GDM1 (cell line): Measurements from ENCODE around the gene NLN.
"Not testable (repeated sequence)": the region's sequence is repeated elsewhere in the genome, so short reads cannot be mapped to it uniquely, and the experiment has no call there.

Experiments used
- DNase-seq: peaks from one replicate; lab custom pipeline; 2025; lab: John Stamatoyannopoulos, UW

NLN gene

GRCh38 chr5:65732046-65732445, 10.0 kb downstream of the NLN start:
- not testable (repeated sequence) for DNase-seq

- DNase-seq: not testable (repeated sequence)
These were observed 12.3 kb downstream of the NLN start for GRCh38 chr5:65734196-65734775.

- DNase-seq: peak; percentile 35
These were observed 12.9 kb downstream of the NLN start for GRCh38 chr5:65734921-65735320.

GRCh38 chr5:65736011-65736410, 14.0 kb downstream of the NLN start:
- DNase-seq: no peak

- no peak for DNase-seq
These were observed 15.8 kb downstream of the NLN start for GRCh38 chr5:65737842-65738241.

- no peak for DNase-seq
These were observed 16.3 kb downstream of the NLN start for GRCh38 chr5:65738305-65738704.

- DNase-seq: no peak
These were observed 17.2 kb downstream of the NLN start for GRCh38 chr5:65739162-65739561.

GRCh38 chr5:65742565-65743231, 20.7 kb downstream of the NLN start:
- peak; percentile 7 for DNase-seq

- DNase-seq: no peak
These were observed 27.3 kb downstream of the NLN start for GRCh38 chr5:65749221-65749844.

GRCh38 chr5:65749956-65750355, 28.0 kb downstream of the NLN start:
- no peak for DNase-seq

- DNase-seq: no peak
These were observed 28.9 kb downstream of the NLN start for GRCh38 chr5:65750938-65751337.

GRCh38 chr5:65753189-65753588, 31.2 kb downstream of the NLN start:
- DNase-seq: no peak

GRCh38 chr5:65758546-65759144, 36.6 kb downstream of the NLN start:
- no peak for DNase-seq

GRCh38 chr5:65760504-65761275, 38.7 kb downstream of the NLN start:
- DNase-seq: peak; percentile 25

GRCh38 chr5:65762234-65762633, 40.2 kb downstream of the NLN start:
- DNase-seq: no peak

- no peak for DNase-seq
These were observed 43.6 kb downstream of the NLN start for GRCh38 chr5:65765582-65765981.

GRCh38 chr5:65766175-65766574, 44.2 kb downstream of the NLN start:
- DNase-seq: no peak

- DNase-seq: no peak
These were observed 44.8 kb downstream of the NLN start for GRCh38 chr5:65766781-65767180.

GRCh38 chr5:65767565-65767964, 45.6 kb downstream of the NLN start:
- no peak for DNase-seq

GRCh38 chr5:65768723-65769346, 46.8 kb downstream of the NLN start:
- DNase-seq: no peak

- no peak for DNase-seq
These were observed 47.5 kb downstream of the NLN start for GRCh38 chr5:65769539-65769938.

GRCh38 chr5:65771266-65771665, 49.3 kb downstream of the NLN start:
- DNase-seq: no peak
